ENCODE data around the gene OR8S1.

OR8S1 gene

GRCh38 chr12:48556631-48557030 is 31.2 kb downstream of the OR8S1 start:
- DNase-seq (ENCODE audit: low read depth): no peak

GRCh38 chr12:48557919-48558318 is 32.5 kb downstream of the OR8S1 start:
- no peak for DNase-seq (ENCODE audit: low read depth)

GRCh38 chr12:48567731-48568130 is 42.3 kb downstream of the OR8S1 start:
- DNase-seq (ENCODE audit: low read depth): no peak

GRCh38 chr12:48569946-48570345 is 44.5 kb downstream of the OR8S1 start, which contains the start of gene LALBA:
LALBA (minus strand) TSS chr12:48570046; CDS start chr12:48570020, 26 bp downstream.
- DNase-seq (ENCODE audit: low read depth): no peak

GRCh38 chr12:48572326-48572725 is 46.9 kb downstream of the OR8S1 start:
- no peak for DNase-seq (ENCODE audit: low read depth)

Data from stimulated activated CD8-positive, alpha-beta memory T cell treated with anti-CD3 and anti-CD28 coated beads, Interleukin-15, amount 100 ng/mL, for 24 hours (primary cell).